Neural cell (in vitro differentiated cells): ENCODE data around the gene FBXO7.

Experiments used
- CTCF ChIP-seq: fragments of 450-650 bp; IDR thresholded peaks from 2 replicates; pipeline ENCODE4 v1.5.1; 2014; ENCODE audit warnings: antibody characterized with exemption, mild to moderate bottlenecking, moderate library complexity; ENCODE audit not compliant: poor library complexity, severe bottlenecking
- RAD21 ChIP-seq: fragments of 450-650 bp; conservative IDR thresholded peaks from 2 replicates; pipeline ENCODE4 v1.6.1; 2014; ENCODE audit warnings: antibody characterized with exemption, mild to moderate bottlenecking, moderate library complexity
- SMC3 ChIP-seq: fragments of 450-650 bp; conservative IDR thresholded peaks from 2 replicates; pipeline ENCODE4 v1.6.1; 2014; ENCODE audit warnings: antibody characterized with exemption, mild to moderate bottlenecking, moderate library complexity; ENCODE audit not compliant: poor library complexity

- TF ChIP-seq SMC3, result no peak
- TF ChIP-seq CTCF, result no peak
- no peak for TF ChIP-seq RAD21
These were observed 58.9 kb downstream of the FBXO7 start for GRCh38 chr22:32533265-32534111.
